Body of pancreas (tissue), 4 donors: ENCODE results near the gene SLITRK4.

Source experiments
- POLR2A ChIP-seq, 3 donors: fragments of 450-650 bp; IDR thresholded peaks; one replicate each; pipeline ENCODE4 v1.6.1; 2016; ENCODE audit warnings: antibody characterized with exemption in 3 of 3, mild to moderate bottlenecking in 2 of 3
- TF ChIP-seq, protein P1 (sequence below), 7 experiments: fragments of 450-650 bp in 4 of 7; fragments of 200-600 bp in 3 of 7; sonication (generic) in 3 of 7; IDR thresholded peaks; one replicate each; pipeline ENCODE4 v1.5.1; 2016 to 2019; ENCODE audit warnings: antibody characterized with exemption in 7 of 7

- TF ChIP-seq, protein P1, sequence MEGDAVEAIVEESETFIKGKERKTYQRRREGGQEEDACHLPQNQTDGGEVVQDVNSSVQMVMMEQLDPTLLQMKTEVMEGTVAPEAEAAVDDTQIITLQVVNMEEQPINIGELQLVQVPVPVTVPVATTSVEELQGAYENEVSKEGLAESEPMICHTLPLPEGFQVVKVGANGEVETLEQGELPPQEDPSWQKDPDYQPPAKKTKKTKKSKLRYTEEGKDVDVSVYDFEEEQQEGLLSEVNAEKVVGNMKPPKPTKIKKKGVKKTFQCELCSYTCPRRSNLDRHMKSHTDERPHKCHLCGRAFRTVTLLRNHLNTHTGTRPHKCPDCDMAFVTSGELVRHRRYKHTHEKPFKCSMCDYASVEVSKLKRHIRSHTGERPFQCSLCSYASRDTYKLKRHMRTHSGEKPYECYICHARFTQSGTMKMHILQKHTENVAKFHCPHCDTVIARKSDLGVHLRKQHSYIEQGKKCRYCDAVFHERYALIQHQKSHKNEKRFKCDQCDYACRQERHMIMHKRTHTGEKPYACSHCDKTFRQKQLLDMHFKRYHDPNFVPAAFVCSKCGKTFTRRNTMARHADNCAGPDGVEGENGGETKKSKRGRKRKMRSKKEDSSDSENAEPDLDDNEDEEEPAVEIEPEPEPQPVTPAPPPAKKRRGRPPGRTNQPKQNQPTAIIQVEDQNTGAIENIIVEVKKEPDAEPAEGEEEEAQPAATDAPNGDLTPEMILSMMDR (IDR thresholded peaks at IDR 0.05): no peak
- TF ChIP-seq POLR2A (IDR thresholded peaks at IDR 0.05): no peak
These were observed 25.4 kb upstream of the SLITRK4 start for GRCh38 chrX:143661286-143661685.
